SU-DHL-6 (cell line): Measurements from ENCODE around the gene EPHA3.

ENCODE experiments used
- EZH2phosphoT487 ChIP-seq: fragments of 200-600 bp; sonication (generic), shearing (Covaris generic); conservative IDR thresholded peaks from 2 replicates; pipeline ENCODE4 v1.6.1; 2018; ENCODE audit warnings: mild to moderate bottlenecking, antibody characterized with exemption, low read length, moderate library complexity, mixed read lengths
- TF ChIP-seq, protein P1 (sequence below): fragments of 200-600 bp; sonication (generic); IDR thresholded peaks from one replicate; pipeline ENCODE4 v1.5.1; 2017; ENCODE audit warnings: antibody characterized with exemption, mild to moderate bottlenecking, low read length, moderate library complexity; ENCODE audit not compliant: insufficient read depth, poor library complexity, severe bottlenecking

- TF ChIP-seq, protein P1, sequence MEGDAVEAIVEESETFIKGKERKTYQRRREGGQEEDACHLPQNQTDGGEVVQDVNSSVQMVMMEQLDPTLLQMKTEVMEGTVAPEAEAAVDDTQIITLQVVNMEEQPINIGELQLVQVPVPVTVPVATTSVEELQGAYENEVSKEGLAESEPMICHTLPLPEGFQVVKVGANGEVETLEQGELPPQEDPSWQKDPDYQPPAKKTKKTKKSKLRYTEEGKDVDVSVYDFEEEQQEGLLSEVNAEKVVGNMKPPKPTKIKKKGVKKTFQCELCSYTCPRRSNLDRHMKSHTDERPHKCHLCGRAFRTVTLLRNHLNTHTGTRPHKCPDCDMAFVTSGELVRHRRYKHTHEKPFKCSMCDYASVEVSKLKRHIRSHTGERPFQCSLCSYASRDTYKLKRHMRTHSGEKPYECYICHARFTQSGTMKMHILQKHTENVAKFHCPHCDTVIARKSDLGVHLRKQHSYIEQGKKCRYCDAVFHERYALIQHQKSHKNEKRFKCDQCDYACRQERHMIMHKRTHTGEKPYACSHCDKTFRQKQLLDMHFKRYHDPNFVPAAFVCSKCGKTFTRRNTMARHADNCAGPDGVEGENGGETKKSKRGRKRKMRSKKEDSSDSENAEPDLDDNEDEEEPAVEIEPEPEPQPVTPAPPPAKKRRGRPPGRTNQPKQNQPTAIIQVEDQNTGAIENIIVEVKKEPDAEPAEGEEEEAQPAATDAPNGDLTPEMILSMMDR: no peak
- TF ChIP-seq EZH2phosphoT487: no peak
Measured at GRCh38 chr3:89159605-89160004, 52.2 kb downstream of the EPHA3 start.
